Neural crest cell (in vitro differentiated cells): ENCODE measurements around the gene SCUBE2. TPM values are rescaled to one million over a fixed set of nuclear protein-coding genes. Genes with fewer than 3 reads are reported as not detected.

Source experiments
- DNase-seq: peaks from one replicate; pipeline ENCODE4 v3.0.0; 2021; ENCODE audit warnings: low read depth, mixed read lengths, low spot score
- H3K27ac Mint-ChIP-seq: one replicate; pipeline ENCODE4 v1.8.0; 2021; ENCODE audit warnings: mild to moderate bottlenecking, mixed read lengths; ENCODE audit not compliant: unreplicated experiment
- H3K27me3 Mint-ChIP-seq: 2 replicates; pipeline ENCODE4 v1.8.0; 2021; ENCODE audit warnings: low read depth, mild to moderate bottlenecking, mixed read lengths
- H3K36me3 Mint-ChIP-seq: 2 replicates; pipeline ENCODE4 v1.8.0; 2021; ENCODE audit warnings: low read depth, mild to moderate bottlenecking, mixed read lengths
- H3K4me1 Mint-ChIP-seq: 2 replicates; pipeline ENCODE4 v1.8.0; 2021; ENCODE audit warnings: mixed read lengths
- H3K4me3 Mint-ChIP-seq: one replicate; pipeline ENCODE4 v1.8.0; 2021; ENCODE audit warnings: mild to moderate bottlenecking, mixed read lengths
- H3K9me3 Mint-ChIP-seq: 2 replicates; pipeline ENCODE4 v1.8.0; 2021; ENCODE audit warnings: mixed read lengths
- CTCF ChIP-seq: fragments of 200-600 bp; sonication (generic); conservative IDR thresholded peaks from 2 replicates; pipeline ENCODE4 v1.5.0; 2021; ENCODE audit warnings: antibody characterized with exemption, mild to moderate bottlenecking
- long read RNA-seq: library from polyadenylated mRNA; unstranded; transcript quantifications from one replicate; pipeline ENCODE4 v2.0.0, GENCODE V29; 2020
- total RNA-seq: library from RNA; stranded (reverse); gene quantifications from 2 replicates; pipeline ENCODE4 v1.2.1, GENCODE V29; 2021

SCUBE2 gene
- total RNA-seq = 7.5 and 11.0 TPM in 2 replicates
- long read RNA-seq, full-length matches to known transcripts = 1 of 9 reads
- long read RNA-seq, partial matches to known transcripts = 3 of 9 reads
- long read RNA-seq, other reads (novel, unspliced or antisense) = 5 of 9 reads

GRCh38 chr11:9091044-9091922 lies at the start of gene SCUBE2:
Gene SCUBE2 (minus strand): TSS chr11:9091599. CDS start chr11:9091528, 71 bp downstream.
- Mint-ChIP-seq H3K9me3 (peaks cover 2% of the 10 kb centered on the region), H3K27ac (no peak within 1 kb of the TSS), H3K36me3 (no peaks in the 10 kb centered on the region), H3K4me3 (peak within 1 kb of the TSS; percentile 85), H3K27me3 (peaks cover 44% of the 10 kb centered on the region), H3K4me1 (peaks cover 23% of the 10 kb centered on the region)
- no peak for DNase-seq
- no peak for TF ChIP-seq CTCF

- no peak for TF ChIP-seq CTCF
- no peak overlapping the region for H3K27ac Mint-ChIP-seq
- H3K4me3 Mint-ChIP-seq = no peak overlapping the region
- H3K9me3 Mint-ChIP-seq = no peaks in the 10 kb centered on the region
- H3K36me3 Mint-ChIP-seq = peaks cover 14% of the 10 kb centered on the region
- DNase-seq = no peak
- no peaks in the 10 kb centered on the region for H3K27me3 Mint-ChIP-seq
- H3K4me1 Mint-ChIP-seq = no peaks in the 10 kb centered on the region
Measured at GRCh38 chr11:9141186-9141585, 49.8 kb upstream of the SCUBE2 start.

DNA sequence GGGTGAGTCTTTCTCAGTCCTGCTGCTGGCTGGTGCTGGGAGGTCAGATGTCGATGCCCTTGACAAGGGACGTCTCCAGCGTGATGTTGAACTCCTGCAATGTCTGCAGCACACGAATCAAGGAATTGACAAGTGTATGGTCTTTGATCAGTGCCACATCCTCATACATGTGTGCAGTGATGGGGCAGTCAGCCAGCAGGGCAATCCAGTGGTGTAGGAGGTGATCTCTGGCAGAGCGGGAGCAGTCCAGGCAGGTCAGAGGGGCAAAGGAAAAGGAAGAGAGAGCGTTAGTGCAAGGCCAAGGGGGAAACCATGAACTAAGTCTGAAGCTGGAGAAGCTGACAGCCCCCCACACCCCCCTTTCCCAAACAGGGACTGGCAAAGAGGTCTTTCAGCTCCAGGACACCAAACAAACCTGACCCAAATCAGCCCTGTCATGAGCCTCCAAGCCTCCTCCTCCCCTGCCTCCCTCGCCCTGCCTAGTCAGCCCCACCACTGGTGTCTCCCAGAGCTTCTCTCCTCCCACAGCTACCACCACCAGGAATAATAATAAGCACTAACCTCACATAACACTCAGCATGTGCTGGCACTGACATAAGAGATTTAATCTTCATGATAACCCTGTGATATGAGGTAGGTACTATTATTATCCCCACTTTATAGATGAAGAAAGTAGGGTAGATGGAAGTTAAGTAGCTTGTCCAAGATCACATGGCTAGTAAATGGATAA lies 48.4 kb upstream of the SCUBE2 start:
- no peaks in the 10 kb centered on the region for H3K9me3 Mint-ChIP-seq
- no peaks in the 10 kb centered on the region for H3K27me3 Mint-ChIP-seq
- no peak for TF ChIP-seq CTCF
- no peaks in the 10 kb centered on the region for H3K4me1 Mint-ChIP-seq
- peaks cover 15% of the 10 kb centered on the region for H3K36me3 Mint-ChIP-seq
- H3K4me3 Mint-ChIP-seq = no peak overlapping the region
- no peak for DNase-seq
- H3K27ac Mint-ChIP-seq = no peak overlapping the region

- Mint-ChIP-seq H3K4me3 (no peak overlapping the region), H3K27me3 (no peaks in the 10 kb centered on the region), H3K36me3 (peaks cover 21% of the 10 kb centered on the region), H3K4me1 (no peaks in the 10 kb centered on the region), H3K9me3 (no peaks in the 10 kb centered on the region), H3K27ac (no peak overlapping the region)
- DNase-seq = no peak
- no peak for TF ChIP-seq CTCF
Measured at GRCh38 chr11:9138612-9139579, 47.5 kb upstream of the SCUBE2 start.

GRCh38 chr11:9138133-9138453 lies 46.7 kb upstream of the SCUBE2 start:
- TF ChIP-seq CTCF = no peak
- H3K27ac Mint-ChIP-seq = no peak overlapping the region
- H3K4me1 Mint-ChIP-seq = no peaks in the 10 kb centered on the region
- no peak for DNase-seq
- H3K27me3 Mint-ChIP-seq = no peaks in the 10 kb centered on the region
- no peaks in the 10 kb centered on the region for H3K9me3 Mint-ChIP-seq
- no peak overlapping the region for H3K4me3 Mint-ChIP-seq
- peaks cover 22% of the 10 kb centered on the region for H3K36me3 Mint-ChIP-seq
